ENCODE results near the gene LYPD5. TPM values are rescaled to one million over a fixed set of nuclear protein-coding genes. Genes with fewer than 3 reads are reported as not detected.
A peak's percentile ranks its signal among the peaks of the same experiment; 100 is the strongest.

LYPD5 gene
- total and polyA plus RNA-seq, 2 of the 8 experiments (the other 6 are each of a cell fraction or from before 2014, with no cell fraction given), result 0.74 to 4.3 TPM

GRCh38 chr19:43774103-43774939 lies 27.9 kb downstream of the LYPD5 start (continued):
- peak; percentile 27 to 36; a peak in 2 of 4 replicates for TF ChIP-seq RAD21 (IDR thresholded peaks at IDR 0.05 in 1 of 2, conservative IDR thresholded peaks at IDR 0.05 in 1 of 2; ENCODE audit: low read depth in 2 of 2, low read length in 2 of 2)
- TF ChIP-seq CHD7 (IDR thresholded peaks at IDR 0.05; ENCODE audit: insufficient replicate concordance, low read length), result no peak
- TF ChIP-seq SP1 (IDR thresholded peaks at IDR 0.05; ENCODE audit: low read depth, low read length), result 0 out of 2 replicates have a peak, but pooled peaks have one; percentile 10
- no peak for TF ChIP-seq PHF8 (conservative IDR thresholded peaks at IDR 0.05; ENCODE audit: low read depth, low read length)
- no peak for TF ChIP-seq KDM1A (IDR thresholded peaks at IDR 0.05; ENCODE audit: borderline replicate concordance, low read length)
- no peak for TF ChIP-seq EP300 (IDR thresholded peaks at IDR 0.05; ENCODE audit: borderline replicate concordance in 1 of 2, low read depth in 2 of 2, low read length in 2 of 2)
- TF ChIP-seq CREB1 (IDR thresholded peaks at IDR 0.05), result peak; percentile 26; the same call in 1 of the 2 replicates
- TF ChIP-seq HDAC6 (IDR thresholded peaks at IDR 0.05; ENCODE audit: low read depth, low read length), result no peak
